Measurements from ENCODE around the gene MSX2.

Gene MSX2

GRCh38 chr5:174718880-174719610 lies 5.3 kb upstream of the MSX2 start:
- no peak for DNase-seq (ENCODE audit: low read depth)

GRCh38 chr5:174719793-174720611 lies 4.4 kb upstream of the MSX2 start:
- DNase-seq (ENCODE audit: low read depth) = no peak

DNA sequence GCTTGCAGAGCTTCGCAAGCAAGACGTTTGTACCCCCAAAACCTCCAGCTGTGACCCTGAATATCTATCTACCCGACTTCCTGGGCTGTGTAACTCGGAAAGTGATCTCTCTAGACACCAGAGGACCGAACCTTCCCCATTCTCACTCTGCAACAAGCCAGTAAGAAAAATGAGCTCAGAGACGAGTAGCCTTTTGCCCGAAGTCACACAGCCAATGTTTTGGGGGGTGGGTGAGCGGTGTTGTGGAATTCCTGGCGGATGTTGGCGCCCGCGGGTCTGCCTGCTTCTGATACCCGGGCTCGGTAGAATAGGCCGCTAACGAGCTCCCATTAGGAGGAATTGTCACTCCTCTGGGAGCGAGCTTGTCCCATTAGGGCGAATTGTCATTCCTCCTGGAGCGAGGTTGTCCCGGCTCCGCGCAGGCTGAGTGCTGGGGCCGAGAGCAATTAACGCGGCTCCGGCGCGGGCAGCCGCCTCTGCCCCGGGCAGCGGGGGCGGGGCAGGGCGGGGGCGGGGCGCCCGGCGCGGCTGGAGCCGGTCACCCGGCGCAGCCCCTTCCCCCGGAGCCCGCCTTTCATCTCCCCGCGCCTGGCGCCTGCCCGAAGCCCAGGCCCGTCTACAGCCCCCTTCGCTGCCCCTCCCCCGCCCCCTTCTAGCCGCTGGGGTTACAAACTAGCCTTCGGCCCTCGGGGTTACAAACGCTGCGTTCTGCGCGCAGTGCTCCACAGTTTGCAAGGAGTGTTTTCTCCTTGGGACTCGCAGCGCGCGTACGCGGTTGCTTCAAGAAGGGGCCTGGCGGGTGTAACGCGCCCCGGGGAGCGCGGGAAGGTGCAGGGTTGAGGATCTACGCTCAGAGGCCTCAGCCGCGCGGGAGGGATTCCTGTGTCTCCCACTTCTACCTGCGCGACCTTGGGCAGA lies 3.5 kb upstream of the MSX2 start:
- no peak for DNase-seq (ENCODE audit: low read depth)

GRCh38 chr5:174721530-174722432 lies 2.6 kb upstream of the MSX2 start:
- DNase-seq (ENCODE audit: low read depth) = no peak

DNA sequence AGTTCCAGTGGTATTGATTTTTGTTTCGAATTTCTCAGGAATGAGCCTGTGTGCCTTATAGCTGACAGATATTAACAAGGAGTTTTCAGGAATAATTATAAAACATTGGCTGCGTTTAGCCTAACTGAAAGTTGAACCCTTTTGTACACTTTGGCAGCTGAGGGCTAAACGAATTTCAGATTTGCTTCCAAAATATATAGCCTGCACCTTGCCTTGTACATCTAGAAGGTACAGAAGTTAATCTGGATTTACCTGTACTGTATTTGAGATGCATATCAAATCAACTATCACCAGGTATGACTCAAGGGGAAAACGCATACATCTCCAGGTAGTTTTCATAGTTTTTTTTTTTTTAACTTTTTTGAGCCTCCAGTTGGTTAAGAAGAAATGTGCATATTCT lies 1.9 kb upstream of the MSX2 start:
- no peak for DNase-seq (ENCODE audit: low read depth)

DNA sequence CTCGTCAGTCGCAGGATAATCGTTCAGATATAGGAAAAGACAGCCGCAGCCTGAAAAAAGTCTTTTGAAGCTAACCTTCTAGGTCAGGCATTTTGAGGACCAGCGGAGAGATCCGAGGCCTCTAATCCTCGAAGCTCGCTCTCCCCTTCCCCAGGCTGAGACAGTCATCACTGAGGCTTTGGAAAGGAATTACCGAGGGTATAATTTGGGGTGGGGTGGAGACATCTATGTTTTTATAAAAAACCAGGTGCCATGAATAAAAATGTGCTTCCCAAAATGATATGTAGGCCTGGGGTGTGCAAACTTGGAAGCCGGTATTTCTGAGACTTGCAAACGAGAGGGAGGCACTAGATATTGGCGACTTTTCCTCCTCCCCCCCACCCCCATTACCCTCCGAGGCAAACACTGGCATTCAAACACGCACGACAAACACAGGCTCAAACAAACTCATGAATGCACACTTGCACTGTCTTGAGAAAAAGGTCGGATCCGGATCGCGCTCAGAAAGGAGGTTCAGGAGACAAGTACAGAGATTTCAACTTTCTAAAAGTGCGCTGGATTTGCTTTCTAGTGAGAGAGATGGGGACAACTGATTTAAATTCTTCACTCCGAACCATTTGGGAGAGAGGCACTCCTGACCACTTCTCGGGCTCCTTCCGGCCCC lies 935 bp upstream of the MSX2 start:
- DNase-seq (ENCODE audit: low read depth) = no peak

GRCh38 chr5:174723979-174724483 lies 351 bp upstream of the MSX2 start:
- DNase-seq (ENCODE audit: low read depth) = no peak

- DNase-seq (ENCODE audit: low read depth) = no peak
These were observed 1.0 kb downstream of the MSX2 start for GRCh38 chr5:174725261-174725990.

DNA sequence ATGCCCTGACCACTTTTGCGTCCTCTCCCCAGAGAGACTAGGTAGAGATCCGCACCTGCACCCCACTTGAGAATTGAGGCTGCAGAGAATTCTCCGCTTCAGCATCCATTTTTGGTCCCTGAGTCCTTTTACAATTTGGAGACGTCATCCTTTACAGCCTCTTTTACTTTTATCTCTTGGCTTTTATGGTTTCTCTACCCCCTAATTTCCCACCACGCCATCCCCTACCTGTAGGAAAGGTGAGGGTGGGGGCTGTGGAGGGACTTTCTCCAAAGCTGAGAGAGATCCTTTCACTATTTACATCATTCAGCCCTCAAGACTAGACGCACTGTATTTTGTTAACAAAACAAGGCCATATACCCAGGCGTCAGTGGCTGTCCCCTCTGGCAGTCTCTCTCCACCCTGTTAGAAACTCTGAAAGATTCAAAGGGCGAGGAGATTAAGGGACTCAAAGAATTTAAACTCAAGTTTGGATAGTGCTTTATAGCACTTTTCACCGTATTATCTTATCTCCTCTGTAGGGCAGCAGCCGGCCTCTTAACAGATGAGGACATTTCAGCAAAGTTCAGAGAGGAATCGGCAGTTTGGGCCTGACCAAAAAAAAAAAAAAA lies 1.7 kb downstream of the MSX2 start:
- DNase-seq (ENCODE audit: low read depth) = no peak

GRCh38 chr5:174726916-174727793 lies 2.8 kb downstream of the MSX2 start:
- no peak for DNase-seq (ENCODE audit: low read depth)

DNA sequence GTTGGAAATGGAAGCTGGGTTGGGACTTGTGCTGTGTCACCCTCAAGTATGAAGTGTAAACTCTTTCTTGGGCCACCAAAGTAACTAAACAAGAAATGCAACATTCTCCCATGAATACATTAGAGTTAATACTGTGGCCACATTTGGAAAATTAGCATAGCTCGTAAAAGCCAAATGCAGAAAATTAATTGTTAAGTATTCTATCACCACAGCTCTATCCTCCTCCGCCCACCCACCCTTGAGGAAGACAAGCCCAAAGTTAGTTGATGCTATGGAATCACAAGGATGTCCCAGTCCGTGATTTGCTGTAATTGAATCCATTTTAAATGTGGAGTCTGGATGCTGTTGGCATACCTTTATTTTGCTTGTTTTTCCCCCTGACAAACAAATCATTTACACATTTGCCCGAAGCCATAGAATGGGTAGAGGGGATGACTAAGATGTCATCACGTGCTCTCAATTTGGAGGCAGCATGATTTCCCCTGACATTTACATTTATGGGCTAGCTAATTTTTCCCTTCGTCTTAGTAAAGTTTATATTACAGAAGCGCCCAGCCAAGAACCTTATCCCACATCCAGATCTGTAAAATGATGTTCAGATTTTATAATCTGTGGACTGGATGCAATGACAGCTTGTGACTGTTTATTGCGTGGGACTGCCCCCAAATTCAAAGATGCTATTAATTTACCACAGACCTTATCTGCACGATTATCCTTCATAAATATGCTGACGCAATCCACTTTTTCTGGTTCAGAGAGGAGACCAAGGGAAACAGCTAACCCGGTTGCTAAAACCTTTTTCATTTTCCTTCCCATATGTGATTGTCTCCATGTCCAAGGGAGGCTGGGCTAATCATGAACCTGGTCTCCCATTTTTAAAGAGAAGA lies 3.7 kb downstream of the MSX2 start:
- DNase-seq (ENCODE audit: low read depth) = no peak

DNA sequence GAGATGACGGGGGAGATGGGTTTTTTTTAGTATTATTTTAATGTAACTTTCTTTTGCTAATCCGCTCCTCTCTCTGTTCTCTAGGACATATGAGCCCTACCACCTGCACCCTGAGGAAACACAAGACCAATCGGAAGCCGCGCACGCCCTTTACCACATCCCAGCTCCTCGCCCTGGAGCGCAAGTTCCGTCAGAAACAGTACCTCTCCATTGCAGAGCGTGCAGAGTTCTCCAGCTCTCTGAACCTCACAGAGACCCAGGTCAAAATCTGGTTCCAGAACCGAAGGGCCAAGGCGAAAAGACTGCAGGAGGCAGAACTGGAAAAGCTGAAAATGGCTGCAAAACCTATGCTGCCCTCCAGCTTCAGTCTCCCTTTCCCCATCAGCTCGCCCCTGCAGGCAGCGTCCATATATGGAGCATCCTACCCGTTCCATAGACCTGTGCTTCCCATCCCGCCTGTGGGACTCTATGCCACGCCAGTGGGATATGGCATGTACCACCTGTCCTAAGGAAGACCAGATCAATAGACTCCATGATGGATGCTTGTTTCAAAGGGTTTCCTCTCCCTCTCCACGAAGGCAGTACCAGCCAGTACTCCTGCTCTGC lies 4.8 kb downstream of the MSX2 start:
- no peak for DNase-seq (ENCODE audit: low read depth)

- DNase-seq (ENCODE audit: low read depth) = no peak
These were observed 7.0 kb downstream of the MSX2 start for GRCh38 chr5:174731214-174732035.

DNA sequence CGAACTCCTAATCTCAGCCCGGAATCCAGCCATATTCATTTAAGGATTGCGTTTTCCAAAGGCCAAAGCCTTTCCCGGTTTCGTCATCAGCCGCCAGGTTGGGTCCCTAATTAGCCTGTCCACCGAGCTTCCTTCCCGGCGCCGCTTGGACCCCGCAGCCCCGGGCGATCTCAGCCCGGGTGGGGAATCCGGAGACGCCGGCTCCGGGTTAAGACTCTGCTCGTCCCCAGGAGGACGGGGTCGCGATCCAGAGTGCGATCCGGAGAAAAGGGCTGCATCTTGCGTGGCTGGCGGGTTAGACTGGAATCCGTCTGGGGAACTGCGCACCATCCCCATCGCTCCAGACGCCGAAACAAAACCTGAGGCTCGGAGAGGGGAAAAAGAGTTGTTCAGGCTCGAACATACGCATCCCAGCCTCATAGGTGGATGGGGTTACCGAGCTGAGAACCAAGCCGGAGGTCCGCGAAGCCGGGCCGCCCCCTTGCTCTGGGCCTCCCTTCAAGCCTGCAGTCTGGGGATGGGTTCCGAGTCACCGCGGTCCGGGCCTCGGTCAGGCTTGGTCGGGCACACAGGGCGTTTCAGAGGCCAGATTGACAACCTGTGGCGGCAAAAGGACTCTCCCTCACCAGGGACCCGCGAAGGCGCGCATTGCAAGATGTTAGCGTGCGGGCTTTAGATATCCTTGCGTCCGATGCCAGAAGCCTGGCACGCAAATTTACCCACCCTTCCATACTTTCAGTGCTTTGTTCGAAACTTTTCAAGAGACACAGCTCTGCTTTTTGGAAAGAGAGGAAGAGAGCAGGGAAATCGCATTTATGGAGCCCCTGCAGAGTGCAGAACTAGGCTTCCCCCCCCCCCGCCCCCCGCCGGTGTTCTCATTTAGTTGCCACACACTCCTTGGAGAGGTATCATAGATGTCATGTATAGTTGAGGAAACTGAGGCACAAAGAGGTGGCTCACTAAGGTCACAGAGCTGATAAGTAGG lies 7.9 kb downstream of the MSX2 start:
- no peak for DNase-seq (ENCODE audit: low read depth)

All from stimulated activated CD8-positive, alpha-beta memory T cell treated with anti-CD3 and anti-CD28 coated beads, Interleukin-12 subunit alpha, Interleukin-12 subunit beta, amount 100 ng/mL, for 1 hour (primary cell).